K562 (cell line): ENCODE results near the gene CTSH. TPM values are rescaled to one million over a fixed set of nuclear protein-coding genes. Genes with fewer than 3 reads are reported as not detected.

Source experiments
- ATAC-seq: fragments of 200-7000 bp; cut with Tn5 transposase; 3 replicates; pipeline ENCODE4 v1.9.1; 2020; ENCODE audit warnings: moderate library complexity
- BruUV-seq: library from RNA; stranded (reverse); fragments of 400-500 nt; replicated peaks from 2 replicates; lab custom pipeline; 2021; lab: Mats Ljungman, UMichigan
- CTCF ChIA-PET: fragments of 300-600 bp; formaldehyde crosslinking; extraction: SDS; loops from one replicate; lab custom pipeline; 2021; ENCODE audit warnings: low intra/inter-chr PET ratio; lab: Yijun Ruan, JAX
- POLR2A ChIA-PET: fragments of 300-600, 350-650 bp; sonication (Branson Sonifier 250); formaldehyde crosslinking; extraction: SDS; loops from one replicate; lab custom pipeline; 2021; ENCODE audit warnings: antibody characterized with exemption, inconsistent platforms; lab: Yijun Ruan, JAX
- DNase-seq, 4 experiments: peaks; one replicate each; pipeline versions ENCODE4 v3.0.0 to v3.0.0-alpha.2; 2011 to 2018; ENCODE audit warnings: low spot score in 3 of 4, mixed read lengths in 3 of 4; ENCODE audit errors: extremely low read depth in 1 of 4
- FAIRE-seq: peaks from 2 replicates; lab custom pipeline; 2011; peaks lifted over from hg19 to GRCh38; lab: Jason Lieb, UNC
- H2AFZ ChIP-seq: 2 replicates; pipeline ENCODE4 v1.6.0; 2011; ENCODE audit warnings: low read depth, low read length, control low read depth, inconsistent platforms
- H3K27ac ChIP-seq: fragments of 200-600 bp; 3 replicates; pipeline ENCODE4 v1.8.0; 2011; ENCODE audit warnings: low read depth, mild to moderate bottlenecking, control low read depth, inconsistent platforms, low read length, moderate library complexity, mixed read lengths; ENCODE audit errors: extremely low read depth
- H3K27me3 ChIP-seq, 2 experiments: fragments of 300-600 bp in 1 of 2; 2 replicates in 1 of 2; 3 replicates in 1 of 2; pipeline versions ENCODE4 v1.6.0 to v1.8.0; 2011; ENCODE audit warnings: inconsistent platforms in 2 of 2, low read length in 2 of 2, mild to moderate bottlenecking in 1 of 2, mixed read lengths in 1 of 2, moderate library complexity in 1 of 2; ENCODE audit not compliant: control insufficient read depth in 2 of 2, insufficient read depth in 2 of 2
- H3K36me3 ChIP-seq: fragments of 300-600 bp; 3 replicates; pipeline ENCODE4 v1.8.0; 2011; ENCODE audit warnings: mild to moderate bottlenecking, low read length, inconsistent platforms; ENCODE audit not compliant: control insufficient read depth, insufficient read depth
- H3K4me1 ChIP-seq, 2 experiments: fragments of 200-600 bp in 1 of 2; replicated peaks in 1 of 2; 2 replicates in 1 of 2; 3 replicates in 1 of 2; pipeline versions ENCODE4 v1.5.1 to v1.8.0; 2011; ENCODE audit warnings: inconsistent platforms in 2 of 2, low read length in 2 of 2, mild to moderate bottlenecking in 1 of 2, mixed read lengths in 1 of 2, moderate library complexity in 1 of 2; ENCODE audit not compliant: control insufficient read depth in 2 of 2, insufficient read depth in 2 of 2
- H3K4me2 ChIP-seq: 2 replicates; pipeline ENCODE4 v1.6.1; 2011; ENCODE audit warnings: low read length, control low read depth, inconsistent platforms, mixed read lengths; ENCODE audit not compliant: insufficient read depth
- H3K4me3 ChIP-seq: fragments of 200-600 bp; sonication (generic), shearing (Covaris generic); 2 replicates; pipeline ENCODE4 v1.5.1; 2016; ENCODE audit warnings: control low read depth, inconsistent platforms
- H3K79me2 ChIP-seq: fragments of 200-600 bp; 3 replicates; pipeline ENCODE4 v1.8.0; 2011; ENCODE audit warnings: low read length, inconsistent platforms; ENCODE audit not compliant: control insufficient read depth, insufficient read depth
- H3K9ac ChIP-seq, 2 experiments: 2 replicates each; pipeline versions ENCODE4 v1.6.0 to v1.6.1; 2011; ENCODE audit warnings: low read depth in 2 of 2, low read length in 2 of 2, control low read depth in 1 of 2, inconsistent platforms in 1 of 2, mild to moderate bottlenecking in 1 of 2, mixed read lengths in 1 of 2; ENCODE audit not compliant: insufficient read depth in 1 of 2
- H3K9me1 ChIP-seq: one replicate; pipeline ENCODE4 v1.6.0; 2011; ENCODE audit warnings: inconsistent platforms, mild to moderate bottlenecking, low read length, moderate library complexity; ENCODE audit not compliant: control insufficient read depth, insufficient read depth
- H3K9me3 ChIP-seq: replicated peaks from 2 replicates; pipeline ENCODE4 v1.5.1; 2011; ENCODE audit warnings: low read depth, low read length, inconsistent platforms; ENCODE audit not compliant: control insufficient read depth, insufficient read depth
- H4K20me1 ChIP-seq: replicated peaks from 2 replicates; pipeline ENCODE4 v1.6.1; 2011; ENCODE audit warnings: low read length, inconsistent platforms, mixed read lengths; ENCODE audit not compliant: control insufficient read depth, insufficient read depth
- MTA2 ChIP-seq: fragments of 450-650 bp; IDR thresholded peaks from 2 replicates; pipeline ENCODE4 v1.6.1; 2016; ENCODE audit warnings: low read depth
- POLR2AphosphoS2 ChIP-seq: IDR thresholded peaks from 2 replicates; pipeline ENCODE4 v1.6.1; 2012; ENCODE audit warnings: low read length, improper control_type of control experiment
- POLR2AphosphoS5 ChIP-seq: IDR thresholded peaks from 2 replicates; pipeline ENCODE4 v1.6.1; 2011; ENCODE audit warnings: mild to moderate bottlenecking, low read depth, low read length, moderate library complexity; ENCODE audit not compliant: control insufficient read depth, insufficient read depth
- POLR2B ChIP-seq: fragments of 450-650 bp; IDR thresholded peaks from 2 replicates; pipeline ENCODE4 v1.6.1; 2018; ENCODE audit warnings: low read depth; ENCODE audit not compliant: partially characterized antibody
- SUPT5H ChIP-seq: fragments of 450-650 bp; IDR thresholded peaks from 2 replicates; pipeline ENCODE4 v1.6.1; 2016
- ZBTB7A ChIP-seq: IDR thresholded peaks from 2 replicates; pipeline ENCODE4 v1.6.1; 2011; ENCODE audit warnings: low read depth, mild to moderate bottlenecking, low read length, moderate library complexity, borderline replicate concordance; ENCODE audit not compliant: control insufficient read depth
- ZNF589 ChIP-seq: fragments of 200-800 bp; sonication (Bioruptor generic); IDR thresholded peaks from 2 replicates; pipeline ENCODE4 v1.6.1; 2016; ENCODE audit warnings: low read depth, missing genetic modification characterization, missing compliant biosample characterization
- WGBS: fragments of 100-300 bp; shearing (Covaris generic); methylation state at CpG from one replicate; pipeline ENCODE4 v1.1.6; 2016; ENCODE audit warnings: low coverage, mixed read lengths; ENCODE audit not compliant: insufficient coverage; ENCODE audit errors: missing lambda C conversion rate; 5-methylcytosine and 5-hydroxymethylcytosine counted together
- in situ Hi-C: fragments of 300-500 bp; cut with MboI; formaldehyde crosslinking; loops from 4 replicates; pipeline ENCODE4 v1.15.0; 2018; ENCODE audit warnings: inconsistent platforms, mixed read lengths
- intact Hi-C: fragments of 100-400 bp; cut with micrococcal nuclease; formaldehyde crosslinking; loops from 2 replicates; pipeline ENCODE4 v1.14.2; 2022
- polyA plus RNA-seq, 8 experiments: library from polyadenylated mRNA; depleted of rRNA in 4 of 8; stranded (reverse) in 5 of 8; unstranded in 3 of 8; fragments of >200 nt; fragmentation: Nextera tagmentation in 2 of 8; fragmentation: Illumina TruSeq in 1 of 8; extraction: Ambion mirVana in 2 of 8; extraction: Trizol in 1 of 8; gene quantifications; 2 replicates each; pipeline versions ENCODE4 v1.2.1 to v1.2.3, GENCODE V29; 2011 to 2014; ENCODE audit warnings: inconsistent platforms in 1 of 8, missing spikeins in 1 of 8
- total RNA-seq, 7 experiments: library from RNA; depleted of rRNA in 6 of 7; stranded (reverse); fragments of >200 nt in 6 of 7; fragmentation: Illumina TruSeq in 2 of 7; extraction: Trizol in 2 of 7; gene quantifications; 2 replicates each; pipeline versions ENCODE4 v1.2.1 to v1.2.3, GENCODE V29; 2011 to 2021; ENCODE audit warnings: low replicate concordance in 1 of 7
- TF ChIP-seq, protein P1 (sequence below), 3 experiments: IDR thresholded peaks in 2 of 3; conservative IDR thresholded peaks in 1 of 3; 2 replicates each; pipeline ENCODE4 v1.5.1; 2011 to 2012; ENCODE audit warnings: low read length in 3 of 3, mild to moderate bottlenecking in 3 of 3, control low read depth in 2 of 3, improper control_type of control experiment in 1 of 3, inconsistent platforms in 1 of 3, low read depth in 1 of 3, mixed read lengths in 1 of 3, moderate library complexity in 1 of 3; ENCODE audit not compliant: insufficient read depth in 2 of 3

The CTSH gene
- total and polyA plus RNA-seq, 9 of the 15 experiments (the other 6 are each of a cell fraction or from before 2014, with no cell fraction given) = 15.0 to 462 (median 173) TPM

DNA sequence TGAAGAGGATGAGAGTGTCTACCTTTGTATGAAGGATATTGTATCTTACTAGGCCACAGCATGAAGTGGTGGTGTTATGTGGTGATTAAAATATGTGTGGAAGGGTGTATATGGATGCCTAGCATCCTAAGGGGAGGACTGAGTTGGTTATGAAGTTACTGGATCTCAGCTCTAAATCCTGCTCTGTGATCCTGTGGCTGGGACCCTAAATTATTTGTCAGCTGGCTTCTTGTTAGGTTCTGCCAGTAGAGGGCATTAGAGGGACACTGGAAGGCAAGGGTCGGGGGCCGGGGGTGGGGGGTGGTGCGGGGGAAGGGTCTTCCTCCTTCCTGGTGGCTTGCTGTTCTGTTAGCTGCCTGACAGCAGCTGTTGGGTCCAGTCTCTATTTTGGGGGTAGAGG, 37.3 kb downstream of the CTSH start:
- H3K36me3 ChIP-seq = peaks cover 91% of the 10 kb centered on the region
- no peaks in the 10 kb centered on the region for H3K9me3 ChIP-seq
- no peaks in the 10 kb centered on the region for H3K9me1 ChIP-seq
- ATAC-seq (peak; percentile 51), FAIRE-seq (peak; percentile 35), DNase-seq (peak in 3 of 4 experiments; percentile 37 to 47 (median 41))
- no peaks in the 10 kb centered on the region for H3K79me2 ChIP-seq
- no peak overlapping the region for H3K4me2 ChIP-seq
- CTCF ChIA-PET = no interaction called here
- H4K20me1 ChIP-seq = peaks cover 8% of the 10 kb centered on the region
- no peak overlapping the region for H3K4me3 ChIP-seq
- intact Hi-C loops = loop anchor here (10.0 kb wide), 1 partner anchor 277 kb away; no protein-coding TSS in a partner anchor
- no peak overlapping the region for H3K9ac ChIP-seq
- in situ Hi-C loops = loop anchor here (10.0 kb wide), 1 partner anchor 277 kb away; no protein-coding TSS in a partner anchor
- BruUV-seq = no TSS peak
- H3K4me1 ChIP-seq = no peaks in the 10 kb centered on the region
- POLR2A ChIA-PET = interaction anchor here (0.9 to 4.3 kb wide), 5 partner anchors 9 to 34 kb away, joined by 3 to 25 read pairs (median 4); no protein-coding TSS in a partner anchor
- H3K27ac ChIP-seq = no peak overlapping the region
- H2AFZ ChIP-seq = no peak overlapping the region
- 56% methylated on average over 2 of the region's 3 CpGs for WGBS
- TF ChIP-seq MTA2 = no peak
- no peak for TF ChIP-seq ZNF589 (CRISPR knock-in tag)
- TF ChIP-seq SUPT5H = peak; percentile 35; the same call in 1 of the 2 replicates
- peak; percentile 25; the same call in 1 of the 2 replicates for TF ChIP-seq POLR2AphosphoS5
- peak; percentile 59; the same call in 1 of the 2 replicates for TF ChIP-seq ZBTB7A
- TF ChIP-seq, protein P1, sequence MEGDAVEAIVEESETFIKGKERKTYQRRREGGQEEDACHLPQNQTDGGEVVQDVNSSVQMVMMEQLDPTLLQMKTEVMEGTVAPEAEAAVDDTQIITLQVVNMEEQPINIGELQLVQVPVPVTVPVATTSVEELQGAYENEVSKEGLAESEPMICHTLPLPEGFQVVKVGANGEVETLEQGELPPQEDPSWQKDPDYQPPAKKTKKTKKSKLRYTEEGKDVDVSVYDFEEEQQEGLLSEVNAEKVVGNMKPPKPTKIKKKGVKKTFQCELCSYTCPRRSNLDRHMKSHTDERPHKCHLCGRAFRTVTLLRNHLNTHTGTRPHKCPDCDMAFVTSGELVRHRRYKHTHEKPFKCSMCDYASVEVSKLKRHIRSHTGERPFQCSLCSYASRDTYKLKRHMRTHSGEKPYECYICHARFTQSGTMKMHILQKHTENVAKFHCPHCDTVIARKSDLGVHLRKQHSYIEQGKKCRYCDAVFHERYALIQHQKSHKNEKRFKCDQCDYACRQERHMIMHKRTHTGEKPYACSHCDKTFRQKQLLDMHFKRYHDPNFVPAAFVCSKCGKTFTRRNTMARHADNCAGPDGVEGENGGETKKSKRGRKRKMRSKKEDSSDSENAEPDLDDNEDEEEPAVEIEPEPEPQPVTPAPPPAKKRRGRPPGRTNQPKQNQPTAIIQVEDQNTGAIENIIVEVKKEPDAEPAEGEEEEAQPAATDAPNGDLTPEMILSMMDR (IDR thresholded peaks at IDR 0.05 in 2 of 3, conservative IDR thresholded peaks at IDR 0.05 in 1 of 3; ENCODE audit: insufficient read depth in 2 of 3, low read depth in 1 of 3, low read length in 3 of 3) = peak in 2 of 3 experiments; percentile 31 to 53; a peak in 4 of 6 replicates
- TF ChIP-seq POLR2B = peak; percentile 38
- 0 out of 2 replicates have a peak, but pooled peaks have one; percentile 40 for TF ChIP-seq POLR2AphosphoS2
- TF ChIP-seq, all 486 proteins: peak for 6
- H3K27me3 ChIP-seq = no peaks in the 10 kb centered on the region
